Prostate gland (tissue), 2 donors: Measurements from ENCODE around the gene HBD.

Experiments used
- CTCF ChIP-seq, 4 experiments: fragments of 200-600 bp in 2 of 4; fragments of 450-650 bp in 2 of 4; sonication (generic) in 2 of 4; IDR thresholded peaks; 1 replicate in 3 of 4; 2 replicates in 1 of 4; pipeline ENCODE4 v1.5.1; 2016 to 2019; ENCODE audit warnings: antibody characterized with exemption in 4 of 4, mild to moderate bottlenecking in 2 of 4, moderate library complexity in 2 of 4
- POLR2A ChIP-seq: fragments of 450-650 bp; IDR thresholded peaks from one replicate; pipeline ENCODE4 v1.6.1; 2016; ENCODE audit warnings: antibody characterized with exemption, mild to moderate bottlenecking
- POLR2AphosphoS5 ChIP-seq: sonication (generic); formaldehyde crosslinking; IDR thresholded peaks from one replicate; pipeline ENCODE4 v1.6.1; 2017; ENCODE audit warnings: antibody characterized with exemption

- TF ChIP-seq POLR2A (no peak), CTCF (IDR thresholded peaks at IDR 0.05) (no peak), POLR2AphosphoS5 (no peak)
Measured at GRCh38 chr11:5281596-5281995, 47.3 kb upstream of the HBD start.
